ENCODE data around the gene ATP5ME.

ATP5ME gene

GRCh38 chr4:666822-667544 is 7.1 kb downstream of the ATP5ME start:
- no peak for DNase-seq

- DNase-seq, result no peak
Measured at GRCh38 chr4:666436-666810, 7.7 kb downstream of the ATP5ME start.

- no peak for DNase-seq
Measured at GRCh38 chr4:665751-666435, 8.2 kb downstream of the ATP5ME start.

GRCh38 chr4:665381-665750 is 8.7 kb downstream of the ATP5ME start:
- DNase-seq, result no peak

GRCh38 chr4:664713-665231 is 9.3 kb downstream of the ATP5ME start:
- no peak for DNase-seq

GRCh38 chr4:663438-664428 is 10.3 kb downstream of the ATP5ME start:
- peak; percentile 78 to 82 for DNase-seq

- DNase-seq, result no peak
Measured at GRCh38 chr4:663046-663437, 11.0 kb downstream of the ATP5ME start.

GRCh38 chr4:661881-662761 is 12.0 kb downstream of the ATP5ME start:
- no peak for DNase-seq

- no peak for DNase-seq
Measured at GRCh38 chr4:661231-661630, 12.8 kb downstream of the ATP5ME start.

GRCh38 chr4:660401-660800 is 13.7 kb downstream of the ATP5ME start:
- DNase-seq, result no peak

GRCh38 chr4:659851-660250 is 14.2 kb downstream of the ATP5ME start:
- DNase-seq, result no peak

- no peak for DNase-seq
Measured at GRCh38 chr4:658681-659667, 15.1 kb downstream of the ATP5ME start.

GRCh38 chr4:657834-658667 is 16.0 kb downstream of the ATP5ME start:
- no peak for DNase-seq

- DNase-seq, result no peak
Measured at GRCh38 chr4:657338-657833, 16.7 kb downstream of the ATP5ME start.

- DNase-seq, result no peak
Measured at GRCh38 chr4:656436-657337, 17.4 kb downstream of the ATP5ME start.

- DNase-seq, result no peak
Measured at GRCh38 chr4:655464-656151, 18.5 kb downstream of the ATP5ME start.

- DNase-seq, result no peak
Measured at GRCh38 chr4:654871-655463, 19.1 kb downstream of the ATP5ME start.

- DNase-seq, result no peak
Measured at GRCh38 chr4:654503-654845, 19.6 kb downstream of the ATP5ME start.
